GM12873 (cell line): ENCODE data around the gene NME9.

Experiments used
- TF ChIP-seq, protein P1 (sequence below): IDR thresholded peaks from 2 replicates; pipeline ENCODE4 v1.5.1; 2012; ENCODE audit warnings: low read depth, mild to moderate bottlenecking, moderate library complexity, low read length, control low read depth; ENCODE audit not compliant: insufficient read depth; ENCODE audit errors: missing control alignments

Gene NME9

GRCh38 chr3:138329127-138329983 is at the start of gene NME9:
NME9 (minus strand) TSS chr3:138329851; CDS start chr3:138329335, 516 bp downstream.
- TF ChIP-seq, protein P1, sequence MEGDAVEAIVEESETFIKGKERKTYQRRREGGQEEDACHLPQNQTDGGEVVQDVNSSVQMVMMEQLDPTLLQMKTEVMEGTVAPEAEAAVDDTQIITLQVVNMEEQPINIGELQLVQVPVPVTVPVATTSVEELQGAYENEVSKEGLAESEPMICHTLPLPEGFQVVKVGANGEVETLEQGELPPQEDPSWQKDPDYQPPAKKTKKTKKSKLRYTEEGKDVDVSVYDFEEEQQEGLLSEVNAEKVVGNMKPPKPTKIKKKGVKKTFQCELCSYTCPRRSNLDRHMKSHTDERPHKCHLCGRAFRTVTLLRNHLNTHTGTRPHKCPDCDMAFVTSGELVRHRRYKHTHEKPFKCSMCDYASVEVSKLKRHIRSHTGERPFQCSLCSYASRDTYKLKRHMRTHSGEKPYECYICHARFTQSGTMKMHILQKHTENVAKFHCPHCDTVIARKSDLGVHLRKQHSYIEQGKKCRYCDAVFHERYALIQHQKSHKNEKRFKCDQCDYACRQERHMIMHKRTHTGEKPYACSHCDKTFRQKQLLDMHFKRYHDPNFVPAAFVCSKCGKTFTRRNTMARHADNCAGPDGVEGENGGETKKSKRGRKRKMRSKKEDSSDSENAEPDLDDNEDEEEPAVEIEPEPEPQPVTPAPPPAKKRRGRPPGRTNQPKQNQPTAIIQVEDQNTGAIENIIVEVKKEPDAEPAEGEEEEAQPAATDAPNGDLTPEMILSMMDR = peak; percentile 83

DNA sequence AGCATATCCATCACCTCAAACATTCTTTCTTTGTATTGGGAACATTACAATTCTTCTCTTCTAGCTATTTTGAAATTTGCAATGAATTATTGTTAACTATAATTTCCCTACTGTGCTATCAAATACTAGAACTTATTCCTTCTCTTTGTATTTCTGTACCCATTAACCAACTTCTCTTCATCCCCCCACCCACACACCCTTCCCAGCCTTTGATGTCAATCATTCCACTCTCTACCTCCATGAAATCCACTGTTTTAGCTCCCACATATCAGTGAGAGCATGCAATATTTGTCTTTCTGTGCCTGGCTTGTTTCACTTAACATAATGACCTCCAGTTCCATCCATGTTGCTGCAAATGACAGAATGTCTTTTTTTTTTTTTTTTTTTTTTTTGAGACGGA is 49.3 kb upstream of the NME9 start:
- TF ChIP-seq, protein P1 = no peak

DNA sequence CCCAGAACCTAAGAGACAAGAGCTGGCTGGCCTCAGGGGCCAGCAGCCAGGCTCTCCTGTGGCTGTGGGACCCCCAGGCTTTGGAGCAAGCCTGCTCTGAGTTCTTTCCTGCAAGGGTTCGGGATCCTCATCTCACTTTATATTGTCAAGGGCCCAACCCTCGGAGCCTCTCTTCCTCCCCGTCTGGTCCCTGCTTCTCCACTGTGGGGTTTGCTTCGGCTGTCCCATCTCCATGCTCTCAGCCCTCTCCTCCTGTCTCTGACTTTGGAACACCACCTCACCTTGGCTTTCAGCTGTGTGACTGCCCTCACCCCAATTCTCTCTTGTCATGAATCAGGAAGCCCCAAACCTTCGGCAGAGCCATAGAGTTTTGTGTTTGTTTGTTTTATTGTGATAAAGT is 48.7 kb upstream of the NME9 start:
- TF ChIP-seq, protein P1 = no peak

DNA sequence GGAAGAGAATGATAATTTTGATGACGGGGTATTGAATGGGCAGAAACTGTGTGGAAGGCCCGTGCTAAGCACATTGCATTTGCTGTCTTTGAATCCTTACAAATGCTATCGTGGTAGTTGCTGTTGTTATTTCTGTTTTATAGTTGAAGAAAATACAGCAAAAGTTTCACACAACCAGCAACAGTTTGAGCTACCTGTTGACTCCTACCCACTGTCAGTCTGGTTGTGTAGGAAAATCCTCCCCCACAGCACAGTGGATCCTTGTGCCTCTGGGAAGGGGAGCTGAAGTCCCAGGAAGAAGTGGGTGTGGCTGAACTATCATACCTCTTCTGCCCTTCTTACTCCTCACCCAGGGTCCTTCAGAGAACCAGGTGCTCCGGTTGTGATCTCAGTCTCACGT is 48.2 kb upstream of the NME9 start:
- TF ChIP-seq, protein P1 = no peak

DNA sequence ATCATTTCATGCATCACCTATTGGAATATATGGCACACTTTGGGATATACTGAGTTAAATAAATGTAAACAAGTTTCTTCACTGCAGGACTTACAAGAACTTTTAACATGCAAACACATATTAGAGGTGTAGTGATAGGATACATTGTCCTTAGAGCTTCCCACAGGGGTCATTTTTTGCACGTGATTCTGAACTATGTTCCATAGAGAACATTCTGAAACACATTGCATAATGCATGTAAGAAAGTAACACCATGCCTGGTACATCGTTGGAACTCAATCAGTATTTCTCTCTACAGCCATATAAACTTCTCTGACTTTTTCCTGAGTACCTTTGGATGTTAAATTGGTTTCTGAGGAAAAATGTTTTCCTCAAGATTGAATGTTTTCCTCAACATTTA is 47.0 kb upstream of the NME9 start:
- TF ChIP-seq, protein P1 = no peak

DNA sequence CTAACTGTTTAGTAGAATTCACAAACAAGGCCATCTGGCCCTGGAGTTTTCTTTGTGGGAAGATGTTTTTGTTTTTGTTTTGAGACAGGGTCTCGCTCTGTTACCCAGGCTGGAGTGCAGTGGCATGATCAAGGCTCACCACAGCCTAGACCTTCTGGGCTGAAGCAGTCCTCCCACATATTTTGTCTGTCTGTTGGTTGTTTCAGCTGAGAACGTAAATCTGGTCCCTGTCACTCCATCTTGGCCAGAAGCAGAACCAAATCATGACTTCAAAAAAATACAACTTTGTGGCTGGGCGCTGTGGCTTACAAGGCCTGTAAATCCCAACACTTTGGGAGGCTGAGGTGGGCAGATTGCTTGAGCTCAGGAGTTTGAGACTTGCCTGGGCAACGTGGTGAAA is 45.8 kb upstream of the NME9 start:
- TF ChIP-seq, protein P1 = no peak

- TF ChIP-seq, protein P1 = no peak
Measured at GRCh38 chr3:138374573-138375134, 45.0 kb upstream of the NME9 start.
